GM12865 (cell line): ENCODE data around the gene POLR1G.

Experiments used
- DNase-seq: peaks from one replicate; pipeline ENCODE4 v3.0.0; 2010; ENCODE audit warnings: low read depth
- H3K4me3 ChIP-seq: 2 replicates; pipeline ENCODE4 v1.5.1; 2011; ENCODE audit warnings: mild to moderate bottlenecking, low read depth, low read length, control low read depth
- TF ChIP-seq, protein P1 (sequence below): IDR thresholded peaks from 2 replicates; pipeline ENCODE4 v1.5.1; 2011; ENCODE audit warnings: low read length, control low read depth, low read depth, inconsistent platforms; ENCODE audit not compliant: insufficient read depth; ENCODE audit errors: missing control alignments

POLR1G gene

DNA sequence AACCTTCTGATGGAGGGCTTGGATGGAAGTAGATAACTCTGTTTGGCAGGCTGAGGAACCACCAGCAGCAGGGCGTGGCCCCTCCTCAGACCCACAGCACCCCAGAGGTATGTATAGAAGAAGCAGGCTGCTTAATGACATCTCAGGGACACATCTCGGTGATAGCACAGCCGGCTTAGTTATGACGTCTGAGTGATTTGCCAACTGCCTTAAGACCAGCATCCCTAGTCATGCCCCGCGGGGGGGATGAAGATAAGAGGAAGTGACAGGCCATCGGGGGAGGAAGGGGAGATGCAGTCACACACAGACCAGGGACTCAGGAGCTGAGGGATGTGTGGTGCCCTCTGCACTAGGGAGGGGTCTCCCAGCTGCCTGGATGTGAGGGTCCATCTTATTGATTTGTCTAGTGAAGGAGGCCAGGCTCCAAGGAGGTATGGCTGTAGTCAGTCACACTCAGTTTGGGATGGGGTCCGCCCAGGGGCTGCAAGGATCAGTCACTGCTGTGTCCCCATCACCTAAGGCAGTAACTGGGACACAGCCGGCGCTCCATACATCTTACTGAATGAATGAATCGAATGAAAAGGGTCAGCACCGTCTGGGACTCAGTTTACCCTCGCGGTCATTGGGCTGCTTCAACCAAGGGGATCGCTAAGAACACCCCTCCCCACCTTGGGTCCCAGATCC, 36.5 kb downstream of the POLR1G start:
- peak; percentile 44 for DNase-seq
- TF ChIP-seq, protein P1, sequence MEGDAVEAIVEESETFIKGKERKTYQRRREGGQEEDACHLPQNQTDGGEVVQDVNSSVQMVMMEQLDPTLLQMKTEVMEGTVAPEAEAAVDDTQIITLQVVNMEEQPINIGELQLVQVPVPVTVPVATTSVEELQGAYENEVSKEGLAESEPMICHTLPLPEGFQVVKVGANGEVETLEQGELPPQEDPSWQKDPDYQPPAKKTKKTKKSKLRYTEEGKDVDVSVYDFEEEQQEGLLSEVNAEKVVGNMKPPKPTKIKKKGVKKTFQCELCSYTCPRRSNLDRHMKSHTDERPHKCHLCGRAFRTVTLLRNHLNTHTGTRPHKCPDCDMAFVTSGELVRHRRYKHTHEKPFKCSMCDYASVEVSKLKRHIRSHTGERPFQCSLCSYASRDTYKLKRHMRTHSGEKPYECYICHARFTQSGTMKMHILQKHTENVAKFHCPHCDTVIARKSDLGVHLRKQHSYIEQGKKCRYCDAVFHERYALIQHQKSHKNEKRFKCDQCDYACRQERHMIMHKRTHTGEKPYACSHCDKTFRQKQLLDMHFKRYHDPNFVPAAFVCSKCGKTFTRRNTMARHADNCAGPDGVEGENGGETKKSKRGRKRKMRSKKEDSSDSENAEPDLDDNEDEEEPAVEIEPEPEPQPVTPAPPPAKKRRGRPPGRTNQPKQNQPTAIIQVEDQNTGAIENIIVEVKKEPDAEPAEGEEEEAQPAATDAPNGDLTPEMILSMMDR = no peak
- H3K4me3 ChIP-seq = peak overlapping the region; percentile 53

DNA sequence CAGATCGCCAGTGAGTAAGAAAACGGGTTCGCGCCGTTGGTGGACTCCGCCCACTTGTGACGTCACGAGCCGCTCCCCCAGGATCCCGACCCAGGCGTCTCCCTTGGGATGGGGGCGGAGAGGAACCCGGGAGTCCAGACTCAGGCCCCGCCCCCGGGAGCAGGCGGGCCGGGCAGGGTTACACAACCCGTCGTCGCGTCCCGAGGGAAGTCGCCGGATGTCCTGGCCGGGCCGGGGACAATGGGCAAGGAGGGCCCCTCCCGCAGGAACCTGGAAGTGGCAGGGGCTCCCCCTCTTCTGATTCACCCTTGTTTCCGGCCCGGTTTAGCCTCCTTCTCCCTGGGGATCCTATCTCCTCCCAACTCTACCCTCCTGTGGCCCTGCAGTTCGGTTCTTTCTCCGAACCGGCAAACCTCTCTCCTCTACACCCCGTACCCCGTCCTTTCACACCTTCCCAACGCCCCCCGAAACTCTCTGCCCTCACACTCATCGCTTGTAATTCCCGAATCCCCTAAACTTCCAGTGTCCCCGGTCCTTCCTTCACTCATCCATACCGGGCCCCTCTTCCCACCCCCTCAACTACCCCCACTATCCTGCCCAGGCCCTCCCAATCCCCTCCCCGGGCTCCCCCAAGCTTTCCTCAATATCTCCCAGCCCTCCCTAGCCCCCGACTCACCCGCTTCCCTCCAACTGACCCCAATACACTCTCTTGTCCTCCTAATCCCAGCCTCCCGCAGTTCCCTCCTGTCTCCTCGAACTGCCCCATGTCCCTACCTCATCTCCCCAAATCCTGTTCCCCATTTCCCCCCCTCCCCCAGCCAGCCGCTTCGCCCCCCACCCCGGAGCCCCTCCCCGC, 37.2 kb downstream of the POLR1G start:
- DNase-seq = peak; percentile 81
- TF ChIP-seq, protein P1 = no peak
- H3K4me3 ChIP-seq = peak overlapping the region; percentile 53

DNA sequence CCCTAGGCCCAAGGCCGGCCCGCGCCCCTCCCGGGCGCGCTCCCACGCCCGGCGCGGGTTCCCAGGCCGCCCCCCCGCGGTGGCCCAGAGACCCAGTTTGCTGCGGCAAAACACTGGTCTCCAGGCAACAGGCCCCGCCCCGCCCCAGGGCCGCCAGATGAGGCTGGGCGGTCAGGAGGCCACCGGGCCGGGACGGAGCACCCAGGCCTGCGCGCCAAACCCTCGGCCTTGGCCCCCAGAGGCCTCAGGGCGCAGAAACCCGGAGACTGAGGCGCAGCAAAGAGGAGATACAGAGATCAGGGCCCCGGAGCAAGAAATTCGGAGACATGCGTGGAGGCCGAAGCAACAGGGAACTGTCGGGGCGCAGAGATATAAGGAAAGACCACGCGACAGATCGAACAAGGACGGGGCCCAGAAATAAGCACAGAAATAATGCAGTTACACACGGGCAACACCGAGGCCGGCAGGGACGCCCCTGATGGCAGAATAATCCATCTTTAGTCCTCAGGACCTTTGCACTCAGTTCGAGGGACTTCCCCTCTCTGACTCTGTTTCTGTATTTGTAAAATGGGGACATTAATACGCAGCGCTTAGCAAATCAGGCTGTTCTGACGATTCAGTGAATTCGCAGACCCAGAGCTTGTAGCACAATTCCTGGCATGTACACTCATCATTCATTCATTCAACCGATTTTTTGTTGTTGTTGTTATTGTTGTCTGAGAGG, 38.0 kb downstream of the POLR1G start:
- TF ChIP-seq, protein P1 = no peak
- H3K4me3 ChIP-seq = peak overlapping the region; percentile 57
- peak; percentile 90 for DNase-seq

DNA sequence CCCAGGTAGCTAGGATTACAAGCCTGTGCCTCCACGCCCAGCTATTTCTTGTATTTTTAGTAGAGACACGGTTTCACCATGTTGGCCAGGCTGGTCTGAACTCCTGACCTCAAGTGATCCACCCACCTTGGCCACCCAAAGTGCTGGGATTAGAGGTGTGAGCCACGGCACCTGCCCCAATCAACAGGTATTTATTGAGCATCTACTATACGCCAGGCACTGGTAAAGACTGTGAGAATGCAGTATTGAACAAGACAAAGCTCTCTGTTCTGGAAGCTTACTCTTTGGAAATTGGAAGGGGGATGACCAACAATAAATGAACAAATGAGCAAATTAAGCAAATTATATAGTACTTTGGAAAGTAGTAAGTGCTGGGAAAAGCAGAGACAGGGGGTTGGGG, 38.7 kb downstream of the POLR1G start:
- H3K4me3 ChIP-seq = no peak overlapping the region
- TF ChIP-seq, protein P1 = no peak
- DNase-seq = no peak

DNA sequence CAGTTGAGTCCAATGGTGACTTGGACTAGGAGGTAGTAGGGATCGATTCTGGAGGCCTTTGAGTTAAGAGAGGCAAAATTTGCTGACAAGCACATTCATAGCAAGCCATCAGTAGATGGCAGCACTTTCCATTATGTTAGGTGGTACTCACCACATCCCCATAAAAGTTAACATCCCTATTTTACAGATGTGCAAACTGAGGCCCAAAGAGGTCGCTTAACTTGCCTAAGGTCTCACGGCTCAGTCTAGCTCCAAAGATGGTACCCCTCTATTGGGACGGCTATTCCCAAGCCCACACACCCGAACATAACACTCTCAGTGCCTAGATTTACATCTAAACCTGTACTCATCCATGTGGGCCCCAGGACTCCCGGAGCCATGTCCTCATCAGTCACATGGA, 39.9 kb downstream of the POLR1G start:
- peak; percentile 62 for DNase-seq
- TF ChIP-seq, protein P1 = peak; percentile 45
- H3K4me3 ChIP-seq = no peak overlapping the region

DNA sequence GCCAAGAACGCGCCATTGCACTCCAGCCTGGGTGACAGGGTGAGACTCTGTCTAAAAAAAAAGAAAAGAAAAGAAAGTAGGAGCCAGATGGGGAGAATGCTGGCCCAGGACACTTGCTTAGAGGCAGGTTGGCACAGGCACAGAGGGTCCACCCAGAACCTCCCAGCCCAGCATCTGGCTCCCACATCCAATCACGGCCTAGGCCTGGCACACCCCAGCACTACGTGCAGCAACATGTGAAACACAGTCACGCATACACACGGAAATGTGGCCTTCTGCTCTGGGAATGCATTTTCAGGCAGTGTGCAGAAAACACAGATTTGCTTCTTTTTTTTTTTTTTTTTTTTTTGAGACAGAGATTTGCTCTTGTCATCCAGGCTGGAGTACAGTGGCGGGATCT, 40.5 kb downstream of the POLR1G start:
- TF ChIP-seq, protein P1 = no peak
- no peak overlapping the region for H3K4me3 ChIP-seq
- no peak for DNase-seq
